Karpas-422 (cell line): Measurements from ENCODE around the gene BLMH. TPM values are rescaled to one million over a fixed set of nuclear protein-coding genes. Genes with fewer than 3 reads are reported as not detected.

Experiments used
- DNase-seq: peaks from one replicate; pipeline ENCODE4 v3.0.0-alpha.2; 2015
- H2AFZ ChIP-seq: fragments of 200-600 bp; sonication (generic); 2 replicates; pipeline ENCODE4 v1.6.1; 2014; ENCODE audit warnings: antibody characterized with exemption, low read length, mixed read lengths
- H3K27ac ChIP-seq: fragments of 200-600 bp; sonication (generic); 2 replicates; pipeline ENCODE4 v1.5.1; 2014; ENCODE audit warnings: mild to moderate bottlenecking, low read length, moderate library complexity
- H3K27me3 ChIP-seq: fragments of 200-600 bp; sonication (generic); 2 replicates; pipeline ENCODE4 v1.6.1; 2014; ENCODE audit warnings: low read length, mixed read lengths
- H3K36me3 ChIP-seq: fragments of 200-600 bp; sonication (generic); 2 replicates; pipeline ENCODE4 v1.6.1; 2014; ENCODE audit warnings: low read length, mixed read lengths; ENCODE audit not compliant: insufficient read depth
- H3K4me1 ChIP-seq: fragments of 200-600 bp; sonication (generic); 2 replicates; pipeline ENCODE4 v1.6.1; 2014; ENCODE audit warnings: mild to moderate bottlenecking, low read length, mixed read lengths
- H3K4me2 ChIP-seq: fragments of 200-600 bp; sonication (generic); 2 replicates; pipeline ENCODE4 v1.6.1; 2014; ENCODE audit warnings: low read length, low read depth, mild to moderate bottlenecking; ENCODE audit not compliant: poor library complexity, severe bottlenecking
- H3K4me3 ChIP-seq: fragments of 200-600 bp; sonication (generic); 2 replicates; pipeline ENCODE4 v1.5.1; 2014; ENCODE audit warnings: mild to moderate bottlenecking, antibody characterized with exemption, low read length, mixed read lengths
- H3K79me2 ChIP-seq: fragments of 200-600 bp; sonication (generic); 2 replicates; pipeline ENCODE4 v1.6.1; 2014; ENCODE audit warnings: mild to moderate bottlenecking, low read length, mixed read lengths
- H3K9ac ChIP-seq: fragments of 200-600 bp; sonication (generic); 2 replicates; pipeline ENCODE4 v1.6.0; 2014; ENCODE audit warnings: low read length
- H3K9me2 ChIP-seq: fragments of 200-600 bp; sonication (generic), shearing (Covaris generic); replicated peaks from 2 replicates; pipeline ENCODE4 v1.6.0; 2014; ENCODE audit warnings: mild to moderate bottlenecking, low read length, moderate library complexity; ENCODE audit not compliant: insufficient read depth
- H3K9me3 ChIP-seq: fragments of 300-700, 200-600 bp; sonication (generic); 2 replicates; pipeline ENCODE4 v1.6.1; 2014; ENCODE audit warnings: low read length, mixed read lengths
- H4K20me1 ChIP-seq: fragments of 200-600 bp; sonication (generic); 2 replicates; pipeline ENCODE4 v1.6.1; 2014; ENCODE audit warnings: mild to moderate bottlenecking, antibody characterized with exemption, low read length, low read depth; ENCODE audit not compliant: insufficient read depth
- total RNA-seq: library from RNA; depleted of rRNA; stranded (reverse); fragments of >200 nt; shearing (Covaris generic); gene quantifications from 2 replicates; pipeline ENCODE4 v1.2.3, GENCODE V29; 2014; ENCODE audit warnings: low replicate concordance

The BLMH gene
- total RNA-seq, 1 experiment from 2014 or later, result 47.5 TPM

- no peak for DNase-seq
- no peaks in the 10 kb centered on the region for H4K20me1 ChIP-seq
- H3K9me3 ChIP-seq, result no peaks in the 10 kb centered on the region
- H3K4me2 ChIP-seq, result no peak overlapping the region
- no peaks in the 10 kb centered on the region for H3K9me2 ChIP-seq
- H3K27me3 ChIP-seq, result no peaks in the 10 kb centered on the region
- H2AFZ ChIP-seq, result no peak overlapping the region
- no peak overlapping the region for H3K27ac ChIP-seq
- no peaks in the 10 kb centered on the region for H3K79me2 ChIP-seq
- H3K4me3 ChIP-seq, result no peak overlapping the region
- no peaks in the 10 kb centered on the region for H3K36me3 ChIP-seq
- no peaks in the 10 kb centered on the region for H3K4me1 ChIP-seq
- H3K9ac ChIP-seq, result no peak overlapping the region
These were observed 70.4 kb downstream of the BLMH start for GRCh38 chr17:30221346-30221745.

GRCh38 chr17:30220414-30220813 is 71.3 kb downstream of the BLMH start:
- no peaks in the 10 kb centered on the region for H3K27me3 ChIP-seq
- no peaks in the 10 kb centered on the region for H3K79me2 ChIP-seq
- no peak overlapping the region for H3K4me3 ChIP-seq
- no peak for DNase-seq
- no peak overlapping the region for H3K4me2 ChIP-seq
- H2AFZ ChIP-seq, result no peak overlapping the region
- H3K4me1 ChIP-seq, result no peaks in the 10 kb centered on the region
- no peaks in the 10 kb centered on the region for H3K9me2 ChIP-seq
- no peak overlapping the region for H3K27ac ChIP-seq
- H4K20me1 ChIP-seq, result no peaks in the 10 kb centered on the region
- no peaks in the 10 kb centered on the region for H3K9me3 ChIP-seq
- no peaks in the 10 kb centered on the region for H3K36me3 ChIP-seq
- H3K9ac ChIP-seq, result no peak overlapping the region

GRCh38 chr17:30219833-30220232 is 71.9 kb downstream of the BLMH start:
- H3K79me2 ChIP-seq, result no peaks in the 10 kb centered on the region
- H3K4me3 ChIP-seq, result no peak overlapping the region
- no peaks in the 10 kb centered on the region for H3K4me1 ChIP-seq
- H3K4me2 ChIP-seq, result no peak overlapping the region
- H3K27ac ChIP-seq, result no peak overlapping the region
- no peaks in the 10 kb centered on the region for H3K9me3 ChIP-seq
- no peaks in the 10 kb centered on the region for H3K36me3 ChIP-seq
- DNase-seq, result no peak
- H3K9ac ChIP-seq, result no peak overlapping the region
- H3K27me3 ChIP-seq, result no peaks in the 10 kb centered on the region
- H4K20me1 ChIP-seq, result no peaks in the 10 kb centered on the region
- H3K9me2 ChIP-seq, result no peaks in the 10 kb centered on the region
- no peak overlapping the region for H2AFZ ChIP-seq

- no peak overlapping the region for H3K27ac ChIP-seq
- H3K9me2 ChIP-seq, result no peaks in the 10 kb centered on the region
- H3K4me1 ChIP-seq, result no peaks in the 10 kb centered on the region
- no peaks in the 10 kb centered on the region for H3K36me3 ChIP-seq
- H3K79me2 ChIP-seq, result no peaks in the 10 kb centered on the region
- no peak overlapping the region for H3K9ac ChIP-seq
- no peaks in the 10 kb centered on the region for H3K9me3 ChIP-seq
- H3K27me3 ChIP-seq, result no peaks in the 10 kb centered on the region
- no peak overlapping the region for H2AFZ ChIP-seq
- no peak overlapping the region for H3K4me3 ChIP-seq
- no peak for DNase-seq
- H3K4me2 ChIP-seq, result no peak overlapping the region
- H4K20me1 ChIP-seq, result no peaks in the 10 kb centered on the region
These were observed 72.4 kb downstream of the BLMH start for GRCh38 chr17:30219315-30219714.

DNA sequence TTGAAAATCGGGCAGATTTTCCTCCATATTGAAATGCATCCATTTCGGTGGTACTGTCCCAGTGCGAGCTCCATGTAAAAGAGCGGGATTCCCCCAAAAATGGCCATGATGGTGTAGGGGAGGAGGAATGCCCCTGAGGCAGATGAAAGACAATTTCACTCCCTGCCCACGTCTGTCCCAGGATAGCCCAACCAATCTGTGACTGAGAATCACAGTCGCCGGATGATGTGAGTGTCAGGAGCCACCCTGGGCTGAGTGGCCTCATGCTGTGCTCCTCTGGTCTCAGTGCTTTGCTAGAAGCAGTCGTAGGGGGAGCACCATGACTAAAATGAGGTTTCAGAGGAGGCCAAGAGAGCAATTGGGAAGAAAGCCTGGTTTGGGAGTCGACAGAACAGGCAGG is 72.9 kb downstream of the BLMH start:
- H4K20me1 ChIP-seq, result no peaks in the 10 kb centered on the region
- no peak overlapping the region for H3K9ac ChIP-seq
- H3K4me2 ChIP-seq, result no peak overlapping the region
- no peaks in the 10 kb centered on the region for H3K9me3 ChIP-seq
- H3K4me3 ChIP-seq, result no peak overlapping the region
- H3K27ac ChIP-seq, result no peak overlapping the region
- no peaks in the 10 kb centered on the region for H3K27me3 ChIP-seq
- H3K9me2 ChIP-seq, result no peaks in the 10 kb centered on the region
- DNase-seq, result no peak
- no peaks in the 10 kb centered on the region for H3K36me3 ChIP-seq
- H2AFZ ChIP-seq, result no peak overlapping the region
- no peaks in the 10 kb centered on the region for H3K79me2 ChIP-seq
- no peaks in the 10 kb centered on the region for H3K4me1 ChIP-seq

- H3K27ac ChIP-seq, result no peak overlapping the region
- no peak for DNase-seq
- H3K36me3 ChIP-seq, result no peaks in the 10 kb centered on the region
- no peaks in the 10 kb centered on the region for H3K79me2 ChIP-seq
- H3K9me2 ChIP-seq, result no peaks in the 10 kb centered on the region
- H4K20me1 ChIP-seq, result no peaks in the 10 kb centered on the region
- no peak overlapping the region for H2AFZ ChIP-seq
- no peaks in the 10 kb centered on the region for H3K27me3 ChIP-seq
- no peak overlapping the region for H3K4me3 ChIP-seq
- H3K9ac ChIP-seq, result no peak overlapping the region
- H3K9me3 ChIP-seq, result no peaks in the 10 kb centered on the region
- no peak overlapping the region for H3K4me2 ChIP-seq
- no peaks in the 10 kb centered on the region for H3K4me1 ChIP-seq
These were observed 73.9 kb downstream of the BLMH start for GRCh38 chr17:30217746-30218245.

- Histone ChIP-seq H3K36me3 (no peaks in the 10 kb centered on the region), H3K4me3 (no peak overlapping the region), H3K9ac (no peak overlapping the region), H3K4me2 (no peak overlapping the region), H3K9me3 (no peaks in the 10 kb centered on the region), H3K79me2 (no peaks in the 10 kb centered on the region), H3K27ac (no peak overlapping the region), H3K9me2 (no peaks in the 10 kb centered on the region), H3K4me1 (no peaks in the 10 kb centered on the region), H4K20me1 (no peaks in the 10 kb centered on the region), H3K27me3 (no peaks in the 10 kb centered on the region), H2AFZ (no peak overlapping the region)
- DNase-seq, result no peak
These were observed 74.7 kb downstream of the BLMH start for GRCh38 chr17:30217054-30217453.

DNA sequence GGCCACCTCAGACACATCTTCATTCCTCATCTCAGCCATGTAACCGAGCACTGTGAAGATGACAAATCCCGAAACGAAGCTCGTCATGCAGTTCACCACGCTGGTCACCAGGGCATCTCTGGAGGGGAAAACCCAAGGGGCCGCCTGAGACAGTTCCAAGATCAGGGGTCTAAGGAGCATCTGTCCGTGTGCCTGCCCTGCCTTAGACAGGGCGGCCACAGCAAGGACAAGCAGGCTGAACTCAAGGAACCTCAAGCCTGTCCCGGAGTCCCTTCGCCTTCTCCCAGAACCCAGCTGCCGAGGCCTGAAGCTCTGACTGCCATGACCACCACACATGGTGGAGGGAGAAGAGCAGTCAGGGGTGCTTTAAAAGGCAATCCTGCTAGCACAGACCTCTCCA is 79.0 kb downstream of the BLMH start:
- DNase-seq, result no peak
- H3K27ac ChIP-seq, result no peak overlapping the region
- H3K9me3 ChIP-seq, result no peaks in the 10 kb centered on the region
- H3K4me1 ChIP-seq, result peaks cover 4% of the 10 kb centered on the region; the same call in 1 of the 2 replicates
- no peaks in the 10 kb centered on the region for H3K79me2 ChIP-seq
- H4K20me1 ChIP-seq, result no peaks in the 10 kb centered on the region
- H3K27me3 ChIP-seq, result no peaks in the 10 kb centered on the region
- no peak overlapping the region for H2AFZ ChIP-seq
- H3K4me2 ChIP-seq, result no peak overlapping the region
- H3K9ac ChIP-seq, result no peak overlapping the region
- no peaks in the 10 kb centered on the region for H3K36me3 ChIP-seq
- H3K4me3 ChIP-seq, result no peak overlapping the region
- no peaks in the 10 kb centered on the region for H3K9me2 ChIP-seq

DNA sequence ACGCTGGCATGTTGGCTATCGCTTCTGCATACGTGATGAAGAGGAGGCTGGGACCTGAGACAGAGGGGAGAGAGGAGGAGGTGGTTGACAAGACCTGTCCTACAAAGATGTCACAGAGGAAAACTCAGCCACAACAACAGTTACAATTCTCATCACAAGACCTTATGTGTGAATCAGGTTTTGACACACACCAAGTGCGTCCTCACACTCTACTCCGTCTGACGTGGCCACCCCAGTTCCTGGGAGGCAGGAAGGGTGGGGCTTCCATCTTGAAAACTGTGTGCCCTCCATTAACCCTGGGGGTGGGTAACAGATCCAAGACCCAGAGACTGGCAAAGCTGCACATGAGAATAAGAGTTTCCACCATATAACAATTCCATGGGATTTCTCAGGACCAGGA is 80.4 kb downstream of the BLMH start:
- no peaks in the 10 kb centered on the region for H3K36me3 ChIP-seq
- H2AFZ ChIP-seq, result no peak overlapping the region
- H3K79me2 ChIP-seq, result no peaks in the 10 kb centered on the region
- H3K9me2 ChIP-seq, result no peaks in the 10 kb centered on the region
- no peak overlapping the region for H3K27ac ChIP-seq
- H3K4me1 ChIP-seq, result peaks cover 4% of the 10 kb centered on the region; the same call in 1 of the 2 replicates
- no peaks in the 10 kb centered on the region for H3K27me3 ChIP-seq
- DNase-seq, result no peak
- H4K20me1 ChIP-seq, result no peaks in the 10 kb centered on the region
- H3K9ac ChIP-seq, result no peak overlapping the region
- H3K4me2 ChIP-seq, result no peak overlapping the region
- H3K4me3 ChIP-seq, result no peak overlapping the region
- no peaks in the 10 kb centered on the region for H3K9me3 ChIP-seq
